GM19468 (cell line): ENCODE data around the gene BRWD1.
A peak's percentile ranks its signal among the peaks of the same experiment; 100 is the strongest.

Source experiments
- ATAC-seq: cut with Tn5 transposase; IDR thresholded peaks from one replicate; pipeline ENCODE4 v1.9.1; 2021; ENCODE audit warnings: mild to moderate bottlenecking, moderate library complexity, moderate number of reproducible peaks; ENCODE audit not compliant: unreplicated experiment; ENCODE audit errors: extremely low read depth

The BRWD1 gene

GRCh38 chr21:39332175-39332574, 18.7 kb upstream of the BRWD1 start:
- ATAC-seq = no peak

- ATAC-seq = no peak
These were observed 16.6 kb upstream of the BRWD1 start for GRCh38 chr21:39330001-39330400.

DNA sequence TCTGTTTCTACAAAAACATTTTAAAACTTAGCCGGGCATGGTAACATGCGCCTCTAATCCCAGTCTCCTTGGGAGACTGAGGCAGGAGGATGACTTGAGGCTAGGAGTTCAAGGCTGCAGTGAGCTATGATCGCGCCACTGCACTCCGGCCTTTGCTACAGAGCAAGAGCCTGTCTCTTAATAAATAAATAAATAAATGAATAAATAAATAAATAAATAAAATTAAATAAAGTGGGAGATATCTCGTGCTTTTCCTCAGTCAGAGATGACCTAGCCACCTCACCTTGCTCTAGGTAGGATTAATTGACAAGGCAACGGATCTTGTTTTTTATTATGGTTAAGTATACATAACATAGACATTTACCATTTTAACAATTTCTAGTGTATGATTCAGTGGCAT, 14.3 kb upstream of the BRWD1 start:
- no peak for ATAC-seq

- ATAC-seq = no peak
These were observed 13.3 kb upstream of the BRWD1 start for GRCh38 chr21:39326607-39327307.

DNA sequence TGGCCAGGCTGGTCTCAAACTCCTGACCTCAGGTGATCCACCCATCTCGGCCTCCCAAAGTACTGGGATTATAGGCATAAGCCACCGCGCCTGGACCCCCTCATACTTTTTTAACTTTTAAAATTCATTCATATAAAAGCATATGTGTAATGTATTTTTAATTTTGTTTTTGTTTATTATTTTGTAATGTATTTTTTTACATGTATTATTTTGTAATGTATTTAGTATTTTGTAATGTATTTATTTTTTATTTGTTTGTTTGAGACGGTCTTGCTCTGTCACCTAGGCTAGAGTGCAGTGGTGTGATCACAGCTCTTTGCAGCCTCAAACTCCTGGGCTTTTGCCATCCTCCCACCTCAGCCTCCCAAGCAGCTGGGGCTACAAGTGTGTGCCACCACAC, 12.0 kb upstream of the BRWD1 start:
- no peak for ATAC-seq

DNA sequence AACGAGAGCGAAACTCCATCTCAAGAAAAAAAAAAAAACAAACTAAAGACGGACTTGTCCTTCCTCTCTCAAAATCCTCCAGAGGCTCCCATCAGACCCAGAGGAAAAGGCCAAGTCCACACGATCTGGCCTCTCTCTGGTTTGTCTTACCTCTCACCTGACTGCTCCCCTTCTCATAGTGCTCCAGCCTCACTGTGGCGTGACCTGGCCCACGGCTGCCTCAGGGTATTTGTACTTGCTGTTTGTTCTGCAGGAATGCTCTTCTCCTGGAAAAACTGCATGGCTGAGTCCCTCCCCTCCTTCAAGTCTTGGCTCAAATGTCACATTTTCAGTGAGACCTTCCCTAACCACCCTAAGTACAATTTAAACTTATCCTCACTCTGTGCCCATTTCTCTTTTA, 8.0 kb upstream of the BRWD1 start:
- no peak for ATAC-seq

- no peak for ATAC-seq
These were observed 6.4 kb upstream of the BRWD1 start for GRCh38 chr21:39319814-39320332.

- ATAC-seq = no peak
These were observed 5.9 kb upstream of the BRWD1 start for GRCh38 chr21:39319251-39319756.

DNA sequence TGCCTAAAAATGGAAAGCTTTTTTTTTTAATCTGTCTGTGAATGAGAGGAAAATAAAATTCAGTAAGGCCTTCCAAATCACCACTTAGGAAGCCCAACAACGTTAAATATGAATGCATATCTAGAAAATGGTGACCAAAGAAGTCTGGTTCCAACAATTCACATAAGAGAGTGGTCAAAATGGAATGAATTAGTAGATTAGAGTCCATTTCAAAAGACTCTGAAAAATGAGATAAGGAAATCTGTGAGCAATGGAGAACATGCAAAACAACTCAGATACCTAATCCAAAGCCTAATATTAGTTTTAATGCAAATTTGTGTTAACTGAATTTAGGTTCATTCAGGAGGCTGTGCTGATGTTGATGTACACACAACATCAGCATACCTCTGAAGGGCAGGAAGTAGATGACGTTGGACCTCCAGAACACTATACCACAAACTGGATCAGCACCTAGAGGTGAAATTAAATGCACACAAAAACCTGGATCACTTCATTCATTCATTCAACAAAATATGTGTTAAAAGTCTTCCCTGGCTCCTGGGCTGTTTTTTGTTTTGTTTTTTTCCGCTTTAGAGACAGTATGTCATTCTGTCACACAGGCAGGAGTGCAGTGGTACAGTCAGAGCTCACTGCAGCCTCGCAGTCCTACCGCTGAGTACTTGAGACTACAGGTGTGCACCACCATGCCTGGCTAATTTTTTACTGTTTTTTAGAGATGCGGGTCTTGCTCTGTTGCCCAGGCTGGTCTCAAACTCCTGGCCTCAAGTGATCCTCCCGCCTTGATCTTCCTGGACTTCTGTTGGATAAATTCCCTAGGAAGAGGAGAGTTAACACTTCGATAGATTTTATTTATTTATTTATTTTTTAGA, 4.9 kb upstream of the BRWD1 start:
- ATAC-seq = no peak

DNA sequence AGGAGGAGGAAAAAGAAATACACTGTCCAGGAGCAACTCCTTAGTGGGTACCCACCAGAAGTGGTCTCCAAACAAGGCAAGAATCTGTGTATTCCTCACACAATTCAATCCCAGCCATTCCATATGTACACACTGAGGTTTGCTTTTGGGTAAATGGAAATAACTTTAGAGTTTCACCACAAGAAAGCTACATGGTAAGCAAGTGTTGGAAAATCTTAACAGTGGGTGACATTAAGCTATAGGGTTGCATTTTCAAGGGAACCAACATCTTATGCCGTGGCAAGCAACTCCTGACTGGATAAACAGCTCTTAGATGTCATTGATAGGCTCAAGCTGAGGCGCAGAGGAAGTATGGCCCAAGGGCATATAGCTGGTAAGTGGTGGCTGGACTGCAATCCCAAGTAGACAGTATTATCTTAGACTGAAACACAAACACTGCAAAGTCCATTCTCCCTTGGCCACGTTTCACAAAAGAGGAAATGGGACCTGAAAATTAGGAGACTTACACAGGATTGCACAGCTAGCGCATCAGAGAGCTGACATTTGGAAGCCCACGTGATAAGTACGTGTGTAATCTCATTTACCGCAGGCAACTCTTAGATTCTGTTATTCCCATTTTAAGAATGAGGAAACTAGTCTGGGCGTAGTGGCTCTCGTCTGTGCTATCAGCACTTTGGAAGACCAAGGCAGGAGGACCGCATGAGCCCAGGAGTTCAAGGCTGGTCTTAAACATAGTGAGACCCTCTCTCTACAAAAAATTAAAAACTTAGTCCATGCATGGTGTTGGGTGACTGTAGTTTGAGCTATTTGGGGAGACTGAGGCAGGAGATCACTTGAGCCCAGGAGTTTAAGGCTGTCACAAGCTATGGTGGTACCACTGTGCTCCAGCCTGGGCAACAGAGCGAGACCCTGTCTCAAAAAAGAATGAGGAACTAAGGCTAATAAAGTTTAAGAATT, 4.0 kb upstream of the BRWD1 start:
- ATAC-seq = no peak

DNA sequence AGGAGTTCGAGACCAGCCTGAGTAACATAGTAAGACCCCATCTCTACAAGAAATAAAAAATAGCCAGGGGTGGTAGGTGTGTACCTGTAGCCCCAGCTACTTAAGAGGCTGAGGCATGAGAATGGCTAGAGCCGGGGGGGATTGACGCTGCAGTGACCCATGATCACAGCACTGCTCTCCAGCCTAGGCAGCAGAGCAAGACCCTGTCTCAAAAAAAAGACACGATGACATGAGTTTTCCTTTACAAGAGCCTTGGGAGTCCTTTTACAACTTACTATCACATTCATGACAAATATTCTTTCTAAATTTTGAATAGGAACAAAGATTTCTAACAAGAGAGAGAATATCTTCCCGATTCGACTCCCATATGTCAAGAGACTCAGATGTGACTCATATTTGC, 3.3 kb upstream of the BRWD1 start:
- ATAC-seq = no peak

DNA sequence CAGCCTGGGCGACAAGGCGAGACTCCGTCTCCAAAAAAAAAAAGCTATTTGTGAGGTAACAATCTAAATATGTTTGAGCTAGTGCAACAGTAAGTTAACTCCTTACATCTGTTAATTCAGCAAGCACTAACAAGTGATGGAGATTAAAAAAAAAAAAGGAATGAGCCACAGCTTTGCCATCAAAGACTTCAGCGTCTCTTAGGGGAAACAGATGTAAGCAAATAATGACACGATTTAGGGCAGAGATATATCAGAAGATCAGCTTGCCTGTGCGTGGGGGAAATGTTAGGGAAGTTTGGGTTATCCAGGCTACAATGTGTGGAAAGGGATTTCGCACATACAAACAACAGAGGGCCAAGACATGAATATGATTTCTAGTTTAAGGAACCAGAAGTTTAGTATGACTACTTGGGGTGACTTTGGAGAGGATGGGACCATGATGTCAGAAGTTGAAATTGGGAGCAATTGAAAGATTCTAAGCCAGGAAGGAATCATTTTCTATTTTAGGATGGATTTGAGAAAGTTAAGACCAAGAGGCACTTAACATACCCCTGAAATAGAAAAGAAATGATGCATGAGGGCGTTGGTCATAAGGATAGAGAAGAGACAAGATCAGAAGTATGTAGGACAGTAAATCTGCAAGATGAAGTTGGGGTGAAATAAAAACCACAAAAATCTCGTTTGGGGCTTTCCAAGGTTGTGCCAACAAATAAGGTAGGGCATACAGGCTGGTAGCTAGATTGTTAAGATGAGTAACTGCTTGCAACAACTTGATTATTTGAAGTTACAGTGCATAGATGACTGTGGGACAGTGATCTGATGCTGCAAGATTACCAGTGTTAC, 2.4 kb upstream of the BRWD1 start:
- no peak for ATAC-seq

DNA sequence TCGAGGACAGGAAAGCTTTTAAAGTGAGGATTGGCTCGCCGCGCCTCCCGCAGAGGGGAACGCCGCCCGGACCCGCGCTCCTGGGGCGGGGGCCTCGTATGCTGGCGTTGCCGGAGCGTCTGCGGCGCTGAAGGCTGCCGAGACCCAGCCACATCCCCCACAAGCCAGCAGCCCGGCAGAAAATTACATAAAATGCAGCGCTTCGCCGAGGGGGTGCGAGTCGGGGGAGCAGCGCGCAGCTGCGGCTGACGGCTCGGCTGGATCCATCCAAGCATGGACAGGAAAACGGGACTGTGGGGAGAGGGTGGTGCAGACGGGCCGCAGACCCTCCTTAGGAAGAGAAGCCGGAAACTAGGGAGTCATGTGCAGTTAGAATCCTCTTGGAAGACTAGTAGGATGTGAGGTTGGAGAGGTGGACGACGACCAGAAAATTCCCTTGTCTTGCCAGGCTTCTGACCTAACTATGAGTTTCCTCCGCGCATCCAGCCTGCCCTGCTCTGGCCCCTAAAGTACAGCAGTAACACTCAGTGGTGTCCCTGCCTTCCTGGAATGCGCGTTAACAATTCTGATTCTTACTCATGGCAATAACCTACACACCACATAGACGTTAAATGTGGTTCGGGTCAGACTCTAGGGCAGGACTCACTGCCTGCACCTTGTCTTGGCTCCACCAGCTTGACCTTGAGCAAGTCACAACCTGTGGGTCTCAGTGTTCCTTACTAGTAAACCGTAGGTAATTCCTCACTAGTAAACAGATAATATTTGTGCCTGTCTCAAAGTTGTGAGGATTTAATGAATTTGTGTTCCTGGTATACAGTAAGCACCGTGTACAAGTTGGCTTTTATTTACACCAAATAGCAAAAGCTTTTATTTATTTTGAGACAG, 953 bp upstream of the BRWD1 start:
- no peak for ATAC-seq

GRCh38 chr21:39313042-39313570, 326 bp downstream of the BRWD1 start:
- ATAC-seq = peak; percentile 6

DNA sequence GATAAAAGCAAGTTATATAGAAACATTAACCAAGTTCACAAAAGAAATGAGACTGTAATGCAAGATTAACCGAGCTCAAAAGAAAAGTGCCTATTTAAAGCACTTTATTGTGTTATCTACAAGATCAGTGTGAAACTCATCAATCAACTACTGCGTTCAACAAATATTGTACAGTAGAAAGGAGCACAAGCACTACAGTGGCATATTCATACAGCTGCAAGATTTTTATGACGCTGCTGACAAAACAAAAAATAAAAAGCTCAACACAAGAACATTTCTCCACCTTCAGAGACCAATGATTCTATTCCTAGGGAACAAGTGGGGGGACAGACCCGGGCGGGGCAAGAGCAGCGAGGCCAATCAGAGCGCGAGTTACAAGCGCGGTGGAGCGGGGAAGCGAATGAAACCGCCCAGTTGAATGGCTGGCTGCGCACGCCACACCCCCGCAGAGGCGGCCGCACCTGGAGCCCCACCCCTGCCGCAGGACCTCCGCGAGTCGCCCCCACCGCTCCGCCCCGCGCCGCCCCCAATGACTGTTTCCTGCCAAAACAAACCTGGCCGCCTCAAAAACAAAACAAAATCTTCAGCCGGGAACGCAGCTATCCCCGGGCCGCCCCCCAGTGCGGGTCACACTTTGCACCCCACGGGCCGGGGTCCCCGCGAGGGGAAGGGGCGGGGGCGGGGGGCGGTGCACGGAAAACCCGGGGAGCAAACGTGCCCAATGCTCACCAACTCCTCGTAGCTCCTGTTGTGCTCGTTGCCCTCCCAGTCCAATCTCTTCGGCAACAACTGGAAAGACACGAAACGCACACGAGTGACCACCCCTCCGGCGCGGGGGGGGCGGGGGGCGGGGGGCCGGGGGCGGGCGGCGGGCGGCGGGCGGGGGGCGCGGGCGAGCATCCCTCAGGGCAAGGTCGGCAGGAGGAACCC, 1.1 kb downstream of the BRWD1 start:
- peak; percentile 73 for ATAC-seq

DNA sequence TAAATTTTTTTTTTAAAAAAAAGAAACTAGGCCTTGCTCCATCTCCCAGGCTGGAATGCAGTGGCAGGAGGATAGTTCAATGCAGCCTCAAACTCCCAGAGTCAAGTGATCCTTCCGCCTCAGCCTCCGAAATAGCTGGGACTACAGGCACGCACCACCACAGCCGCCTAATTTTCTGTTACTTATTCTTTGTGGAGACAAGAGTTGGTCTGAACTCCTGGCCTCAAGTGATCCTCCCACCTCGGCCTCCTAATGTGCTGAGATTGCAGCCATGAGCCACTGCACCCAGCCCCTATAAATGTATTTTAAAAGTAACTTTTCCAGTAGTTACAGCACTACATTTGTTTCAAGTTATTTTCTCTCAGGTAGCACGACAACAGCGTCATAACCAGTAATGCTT, 2.3 kb downstream of the BRWD1 start:
- ATAC-seq = no peak

DNA sequence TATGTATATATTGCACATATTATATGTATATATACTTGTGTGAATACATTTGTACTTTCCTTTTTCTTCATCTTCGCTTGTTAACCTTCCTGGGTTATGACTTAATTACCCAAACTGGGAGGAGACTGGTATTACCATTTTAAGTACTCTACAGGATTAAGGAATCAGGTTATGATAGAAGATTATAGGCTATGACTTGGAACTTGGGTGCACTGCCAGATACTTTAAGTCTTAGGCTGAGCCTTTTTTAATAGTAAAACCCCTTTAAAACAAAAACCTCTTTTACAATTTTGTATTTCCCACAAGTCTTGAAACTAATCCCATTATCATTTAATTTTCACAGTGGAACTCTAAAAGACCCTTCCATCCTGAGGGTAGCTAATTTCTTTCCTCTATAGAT, 6.0 kb downstream of the BRWD1 start:
- no peak for ATAC-seq
